CD8-positive, alpha-beta memory T cell (primary cell): ENCODE data around the gene ABHD15. TPM values are rescaled to one million over a fixed set of nuclear protein-coding genes. Genes with fewer than 3 reads are reported as not detected.

Experiments
- CTCF ChIA-PET: fragments of 350-600 bp; sonication (Branson Sonifier 250); formaldehyde crosslinking; loops from one replicate; lab custom pipeline; 2021; ENCODE audit warnings: antibody characterized with exemption; lab: Charles Lee
- POLR2A ChIA-PET: fragments of 350-600 bp; sonication (Branson Sonifier 250); formaldehyde crosslinking; loops from one replicate; lab custom pipeline; 2021; ENCODE audit warnings: antibody characterized with exemption; lab: Charles Lee
- DNase-seq, 5 donors: peaks; one replicate each; pipeline versions ENCODE4 v3.0.0 to v3.0.0-alpha.2; 2020 to 2022; ENCODE audit warnings: mixed read lengths in 1 of 5
- H3K27ac ChIP-seq: one replicate; pipeline ENCODE4 v1.7.0; 2013; ENCODE audit warnings: low read depth, mild to moderate bottlenecking, low read length, moderate library complexity
- H3K27me3 ChIP-seq: 2 replicates; pipeline ENCODE4 v1.7.0; 2013; ENCODE audit warnings: low read length, mild to moderate bottlenecking; ENCODE audit not compliant: insufficient read depth, poor library complexity, severe bottlenecking
- H3K36me3 ChIP-seq: 2 replicates; pipeline ENCODE4 v1.7.0; 2013; ENCODE audit warnings: mild to moderate bottlenecking, low read length, moderate library complexity; ENCODE audit not compliant: insufficient read depth
- H3K4me1 ChIP-seq: 2 replicates; pipeline ENCODE4 v1.7.0; 2013; ENCODE audit warnings: mild to moderate bottlenecking, low read length, moderate library complexity; ENCODE audit not compliant: insufficient read depth
- H3K4me3 ChIP-seq: 2 replicates; pipeline ENCODE4 v1.7.0; 2013; ENCODE audit warnings: mild to moderate bottlenecking, low read length
- H3K9me3 ChIP-seq: 2 replicates; pipeline ENCODE4 v1.7.0; 2013; ENCODE audit warnings: mild to moderate bottlenecking, low read length
- H3K27ac Mint-ChIP-seq, 8 donors: one replicate each; pipeline ENCODE4 v1.8.0; 2020 to 2021; ENCODE audit warnings: mixed read lengths in 8 of 8, mild to moderate bottlenecking in 6 of 8, inconsistent platforms in 3 of 8, moderate library complexity in 3 of 8
- H3K27me3 Mint-ChIP-seq, 2 donors: one replicate each; pipeline ENCODE4 v1.8.0; 2020 to 2021; ENCODE audit warnings: mixed read lengths in 2 of 2, mild to moderate bottlenecking in 1 of 2, moderate library complexity in 1 of 2
- H3K36me3 Mint-ChIP-seq, 3 donors: one replicate each; pipeline ENCODE4 v1.8.0; 2020 to 2021; ENCODE audit warnings: mixed read lengths in 3 of 3, inconsistent platforms in 1 of 3, mild to moderate bottlenecking in 1 of 3
- H3K4me1 Mint-ChIP-seq, 3 donors: one replicate each; pipeline ENCODE4 v1.8.0; 2020 to 2021; ENCODE audit warnings: mixed read lengths in 3 of 3, inconsistent platforms in 1 of 3, mild to moderate bottlenecking in 1 of 3
- H3K4me3 Mint-ChIP-seq, 7 donors: one replicate each; pipeline ENCODE4 v1.8.0; 2020 to 2021; ENCODE audit warnings: mixed read lengths in 7 of 7, mild to moderate bottlenecking in 6 of 7, moderate library complexity in 4 of 7, inconsistent platforms in 2 of 7
- H3K9me3 Mint-ChIP-seq, 5 donors: one replicate each; pipeline ENCODE4 v1.8.0; 2020 to 2022; ENCODE audit warnings: mixed read lengths in 5 of 5, mild to moderate bottlenecking in 3 of 5, moderate library complexity in 2 of 5, inconsistent platforms in 1 of 5
- polyA plus RNA-seq: library from polyadenylated mRNA; unstranded; fragments of 300-500 nt; fragmentation: Illumina TruSeq; gene quantifications from one replicate; pipeline ENCODE4 v1.2.3, GENCODE V29; 2021
- total RNA-seq, 2 experiments: library from RNA; stranded (reverse); gene quantifications; one replicate each; pipeline ENCODE4 v1.2.3, GENCODE V29; 2021

The ABHD15 gene
- total and polyA plus RNA-seq, 3 experiments from 2014 or later: 18.3 to 22.6 (median 19.3) TPM

- CTCF ChIA-PET: interaction anchor here (9.6 to 26.2 kb wide), 3 partner anchors 10 to 30 kb away, joined by 81 to 436 read pairs (median 113); partner anchors contain the start of genes ABHD15, ANKRD13B and TP53I13
- no peak overlapping the region for H3K4me3 ChIP-seq
- Mint-ChIP-seq H3K27ac (peak overlapping the region in 6 of 8 donors; percentile 38 to 90 (median 66)), H3K4me1 (peaks cover 44 to 57% (median 47%) of the 10 kb centered on the region in 3 donors), H3K27me3 (peaks cover 0 to 2% of the 10 kb centered on the region in 2 donors), H3K4me3 (peak overlapping the region in 1 of 7 donors; percentile 48), H3K36me3 (peaks cover 0 to 40% (median 4%) of the 10 kb centered on the region in 3 donors), H3K9me3 (no peaks in the 10 kb centered on the region)
- no peaks in the 10 kb centered on the region for H3K36me3 ChIP-seq
- POLR2A ChIA-PET: interaction anchor here (1.2 kb wide), 1 partner anchor 11 kb away, joined by 3 read pairs; no protein-coding TSS in a partner anchor
- H3K4me1 ChIP-seq: peaks cover 50% of the 10 kb centered on the region
- H3K27ac ChIP-seq: no peak overlapping the region
- H3K9me3 ChIP-seq: no peaks in the 10 kb centered on the region
- no peak for DNase-seq
- H3K27me3 ChIP-seq: no peaks in the 10 kb centered on the region
These were observed 16.7 kb upstream of the ABHD15 start for GRCh38 chr17:29583324-29584248.

- Histone ChIP-seq H3K27me3 (no peaks in the 10 kb centered on the region), H3K9me3 (no peaks in the 10 kb centered on the region), H3K36me3 (peaks cover 3% of the 10 kb centered on the region), H3K4me1 (peaks cover 42% of the 10 kb centered on the region), H3K4me3 (no peak overlapping the region), H3K27ac (no peak overlapping the region)
- ChIA-PET POLR2A (interaction anchor here (1.2 kb wide), 1 partner anchor 10 kb away, joined by 3 read pairs; no protein-coding TSS in a partner anchor), CTCF (interaction anchor here (9.6 to 26.2 kb wide), 3 partner anchors 11 to 30 kb away, joined by 81 to 436 read pairs (median 113); partner anchors contain the start of genes ABHD15, ANKRD13B and TP53I13)
- Mint-ChIP-seq H3K9me3 (no peaks in the 10 kb centered on the region), H3K36me3 (peaks cover 0 to 46% (median 4%) of the 10 kb centered on the region in 3 donors), H3K4me3 (no peak overlapping the region), H3K27ac (peak overlapping the region in 2 of 8 donors; percentile 54 to 64), H3K27me3 (peaks cover 0 to 2% of the 10 kb centered on the region in 2 donors), H3K4me1 (peaks cover 38 to 49% (median 41%) of the 10 kb centered on the region in 3 donors)
- DNase-seq: peak in 1 of 5 donors; percentile 39
These were observed 15.9 kb upstream of the ABHD15 start for GRCh38 chr17:29582772-29583171.

GRCh38 chr17:29582254-29582765 lies 15.5 kb upstream of the ABHD15 start:
- Histone ChIP-seq H3K9me3 (no peaks in the 10 kb centered on the region), H3K27me3 (no peaks in the 10 kb centered on the region), H3K4me1 (peaks cover 37% of the 10 kb centered on the region), H3K27ac (no peak overlapping the region), H3K4me3 (no peak overlapping the region), H3K36me3 (peaks cover 3% of the 10 kb centered on the region)
- Mint-ChIP-seq H3K4me3 (no peak overlapping the region), H3K4me1 (peaks cover 34 to 44% (median 37%) of the 10 kb centered on the region in 3 donors), H3K36me3 (peaks cover 0 to 50% (median 4%) of the 10 kb centered on the region in 3 donors), H3K27ac (peak overlapping the region in 1 of 8 donors; percentile 54), H3K27me3 (peaks cover 0 to 2% of the 10 kb centered on the region in 2 donors), H3K9me3 (no peaks in the 10 kb centered on the region)
- DNase-seq: no peak
- CTCF ChIA-PET: interaction anchor here (3.1 to 26.2 kb wide), 4 partner anchors 11 to 196 kb away, joined by 18 to 436 read pairs (median 97); partner anchors contain the start of genes ABHD15, ANKRD13B and TP53I13
- POLR2A ChIA-PET: interaction anchor here (1.2 kb wide), 2 partner anchors 9 to 10 kb away, joined by 3 to 6 read pairs; no protein-coding TSS in a partner anchor

- Mint-ChIP-seq H3K4me1 (peaks cover 31 to 39% (median 33%) of the 10 kb centered on the region in 3 donors), H3K9me3 (no peaks in the 10 kb centered on the region), H3K36me3 (peaks cover 0 to 56% (median 4%) of the 10 kb centered on the region in 3 donors), H3K4me3 (no peak overlapping the region), H3K27me3 (peaks cover 0 to 2% of the 10 kb centered on the region in 2 donors), H3K27ac (no peak overlapping the region)
- Histone ChIP-seq H3K27ac (no peak overlapping the region), H3K4me3 (no peak overlapping the region), H3K36me3 (peaks cover 3% of the 10 kb centered on the region), H3K27me3 (no peaks in the 10 kb centered on the region), H3K4me1 (peaks cover 33% of the 10 kb centered on the region), H3K9me3 (no peaks in the 10 kb centered on the region)
- CTCF ChIA-PET: interaction anchor here (1.0 to 26.2 kb wide), 9 partner anchors 12 to 349 kb away, joined by 3 to 436 read pairs (median 7); partner anchors contain the start of genes ABHD15, ANKRD13B, SSH2 and TP53I13
- no peak for DNase-seq
- POLR2A ChIA-PET: interaction anchor here (1.2 to 2.5 kb wide), 2 partner anchors 10 to 35 kb away, joined by 6 to 10 read pairs; no protein-coding TSS in a partner anchor
These were observed 14.9 kb upstream of the ABHD15 start for GRCh38 chr17:29581583-29582253.

GRCh38 chr17:29579866-29580771 lies 13.3 kb upstream of the ABHD15 start:
- H3K4me3 ChIP-seq: no peak overlapping the region
- Mint-ChIP-seq H3K9me3 (no peaks in the 10 kb centered on the region), H3K4me3 (peak overlapping the region in 3 of 7 donors; percentile 6 to 51 (median 11)), H3K27ac (peak overlapping the region; percentile 46 to 93 (median 87)), H3K4me1 (peaks cover 17 to 23% (median 17%) of the 10 kb centered on the region in 3 donors), H3K36me3 (peaks cover 0 to 70% (median 4%) of the 10 kb centered on the region in 3 donors), H3K27me3 (peaks cover 0 to 2% of the 10 kb centered on the region in 2 donors)
- no peak overlapping the region for H3K27ac ChIP-seq
- peaks cover 17% of the 10 kb centered on the region for H3K4me1 ChIP-seq
- H3K27me3 ChIP-seq: no peaks in the 10 kb centered on the region
- CTCF ChIA-PET: interaction anchor here (1.0 to 26.2 kb wide), 9 partner anchors 12 to 350 kb away, joined by 3 to 436 read pairs (median 7); partner anchors contain the start of genes ABHD15, ANKRD13B, SSH2 and TP53I13
- peak; percentile 83 to 92 (median 86) for DNase-seq
- POLR2A ChIA-PET: interaction anchor here (2.5 kb wide), 1 partner anchor 37 kb away, joined by 10 read pairs; no protein-coding TSS in a partner anchor
- H3K36me3 ChIP-seq: peaks cover 3% of the 10 kb centered on the region
- no peaks in the 10 kb centered on the region for H3K9me3 ChIP-seq

GRCh38 chr17:29578626-29579485 lies 12.0 kb upstream of the ABHD15 start:
- ChIA-PET POLR2A (no interaction called here), CTCF (interaction anchor here (1.0 to 26.2 kb wide), 6 partner anchors 10 to 201 kb away, joined by 4 to 436 read pairs (median 50); partner anchors contain the start of genes ABHD15, ANKRD13B and TP53I13)
- no peaks in the 10 kb centered on the region for H3K9me3 ChIP-seq
- no peak overlapping the region for H3K4me3 ChIP-seq
- no peaks in the 10 kb centered on the region for H3K27me3 ChIP-seq
- no peak overlapping the region for H3K27ac ChIP-seq
- H3K4me1 ChIP-seq: peaks cover 6% of the 10 kb centered on the region
- peak in 1 of 5 donors; percentile 31 for DNase-seq
- Mint-ChIP-seq H3K36me3 (peaks cover 0 to 82% (median 4%) of the 10 kb centered on the region in 3 donors), H3K27me3 (peaks cover 0 to 2% of the 10 kb centered on the region in 2 donors), H3K4me1 (peaks cover 6 to 10% (median 9%) of the 10 kb centered on the region in 3 donors), H3K4me3 (no peak overlapping the region), H3K27ac (peak overlapping the region in 4 of 8 donors; percentile 37 to 79 (median 46)), H3K9me3 (no peaks in the 10 kb centered on the region)
- peaks cover 3% of the 10 kb centered on the region for H3K36me3 ChIP-seq
